IMR-90 (cell line): ENCODE data around the gene CCNC. TPM values are rescaled to one million over a fixed set of nuclear protein-coding genes. Genes with fewer than 3 reads are reported as not detected.

Source experiments
- ATAC-seq: fragments of 200-7000 bp; cut with Tn5 transposase; 2 replicates; pipeline ENCODE4 v1.9.1; 2020; ENCODE audit warnings: low read depth, mild to moderate bottlenecking, moderate library complexity
- BruUV-seq: library from RNA; stranded (reverse); fragments of 400-500 nt; replicated peaks from 2 replicates; lab custom pipeline; 2021; lab: Mats Ljungman, UMichigan
- CTCF ChIA-PET: fragments of 300-600 bp; formaldehyde crosslinking; extraction: SDS; loops from one replicate; lab custom pipeline; 2021; ENCODE audit warnings: antibody characterized with exemption; lab: Yijun Ruan, JAX
- POLR2A ChIA-PET: fragments of 300-600 bp; sonication (Branson Sonifier 250); formaldehyde crosslinking; loops from one replicate; lab custom pipeline; 2022; ENCODE audit warnings: antibody characterized with exemption; ENCODE audit not compliant: unreplicated experiment; lab: Charles Lee
- DNase-seq: peaks from one replicate; pipeline ENCODE4 v3.0.0; 2013
- H2AFZ ChIP-seq: replicated peaks from 2 replicates; pipeline ENCODE3; 2013; ENCODE audit warnings: low read length, mild to moderate bottlenecking; ENCODE audit not compliant: poor library complexity
- H2AK5ac ChIP-seq: 2 replicates; pipeline ENCODE4 v1.6.1; 2013; ENCODE audit warnings: low read depth, low read length, inconsistent platforms
- H2AK9ac ChIP-seq: replicated peaks from 2 replicates; pipeline ENCODE3; 2013; ENCODE audit warnings: mild to moderate bottlenecking, low read depth, low read length, moderate library complexity; ENCODE audit not compliant: poor library complexity
- H2BK120ac ChIP-seq: 2 replicates; pipeline ENCODE4 v1.6.1; 2013; ENCODE audit warnings: low read depth, low read length, inconsistent platforms
- H2BK15ac ChIP-seq: 3 replicates; pipeline ENCODE4 v1.6.1; 2013; ENCODE audit warnings: low read depth, low read length, inconsistent platforms
- H2BK20ac ChIP-seq: 2 replicates; pipeline ENCODE4 v1.6.1; 2013; ENCODE audit warnings: low read depth, mild to moderate bottlenecking, inconsistent platforms, low read length, moderate library complexity
- H2BK5ac ChIP-seq: 2 replicates; pipeline ENCODE4 v1.6.1; 2013; ENCODE audit warnings: mild to moderate bottlenecking, low read depth, low read length, inconsistent platforms; ENCODE audit not compliant: poor library complexity, severe bottlenecking
- H3K14ac ChIP-seq: replicated peaks from 2 replicates; pipeline ENCODE4 v1.6.1; 2013; ENCODE audit warnings: low read depth, low read length, inconsistent platforms
- H3K18ac ChIP-seq: 2 replicates; pipeline ENCODE4 v1.6.1; 2013; ENCODE audit warnings: low read depth, low read length, control low read depth
- H3K23ac ChIP-seq: 2 replicates; pipeline ENCODE4 v1.6.1; 2013; ENCODE audit warnings: low read depth, low read length, inconsistent platforms
- H3K27ac ChIP-seq: 2 replicates; pipeline ENCODE4 v1.5.1; 2013; ENCODE audit warnings: mild to moderate bottlenecking, control low read depth, low read length; ENCODE audit not compliant: insufficient read depth
- H3K27me3 ChIP-seq: 2 replicates; pipeline ENCODE4 v1.6.1; 2013; ENCODE audit warnings: low read length; ENCODE audit not compliant: control insufficient read depth, insufficient read depth
- H3K36me3 ChIP-seq: 2 replicates; pipeline ENCODE4 v1.6.1; 2013; ENCODE audit warnings: low read length, mixed read lengths; ENCODE audit not compliant: control insufficient read depth, insufficient read depth
- H3K4ac ChIP-seq: 2 replicates; pipeline ENCODE4 v1.6.1; 2013; ENCODE audit warnings: low read depth, low read length, inconsistent platforms
- H3K4me1 ChIP-seq: 2 replicates; pipeline ENCODE4 v1.6.1; 2013; ENCODE audit warnings: low read length, mixed read lengths; ENCODE audit not compliant: control insufficient read depth, insufficient read depth
- H3K4me2 ChIP-seq: 2 replicates; pipeline ENCODE4 v1.6.1; 2013; ENCODE audit warnings: low read depth, mild to moderate bottlenecking, control low read depth, low read length, moderate library complexity
- H3K4me3 ChIP-seq: 2 replicates; pipeline ENCODE4 v1.5.1; 2013; ENCODE audit warnings: low read depth, mild to moderate bottlenecking, control low read depth, low read length, moderate library complexity; ENCODE audit not compliant: insufficient read depth
- H3K56ac ChIP-seq: 2 replicates; pipeline ENCODE4 v1.6.1; 2013; ENCODE audit warnings: low read length, inconsistent platforms; ENCODE audit not compliant: insufficient read depth; ENCODE audit errors: extremely low read depth
- H3K79me1 ChIP-seq, 2 experiments: 2 replicates each; pipeline ENCODE4 v1.6.1; 2013; ENCODE audit warnings: low read length in 2 of 2, inconsistent platforms in 1 of 2, low read depth in 1 of 2
- H3K9ac ChIP-seq: 2 replicates; pipeline ENCODE4 v1.6.1; 2013; ENCODE audit warnings: low read depth, low read length, control low read depth
- H3K9me1 ChIP-seq: 2 replicates; pipeline ENCODE4 v1.6.1; 2013; ENCODE audit warnings: low read length, inconsistent platforms; ENCODE audit not compliant: insufficient read depth
- H3K9me3 ChIP-seq: 2 replicates; pipeline ENCODE4 v1.6.1; 2013; ENCODE audit warnings: low read length; ENCODE audit not compliant: control insufficient read depth, insufficient read depth
- H4K20me1 ChIP-seq: 2 replicates; pipeline ENCODE4 v1.6.1; 2013; ENCODE audit warnings: low read length, inconsistent platforms; ENCODE audit not compliant: insufficient read depth
- H4K5ac ChIP-seq: 2 replicates; pipeline ENCODE4 v1.6.1; 2013; ENCODE audit warnings: mild to moderate bottlenecking, low read depth, low read length, control low read depth
- H4K8ac ChIP-seq, 2 experiments: 2 replicates each; pipeline ENCODE4 v1.6.1; 2013; ENCODE audit warnings: low read depth in 2 of 2, low read length in 2 of 2, control low read depth in 1 of 2, inconsistent platforms in 1 of 2
- H4K91ac ChIP-seq: 2 replicates; pipeline ENCODE4 v1.6.1; 2013; ENCODE audit warnings: low read depth, low read length, inconsistent platforms; ENCODE audit not compliant: insufficient read depth
- BHLHE40 ChIP-seq: fragments of 150-350 bp; IDR thresholded peaks from 2 replicates; pipeline ENCODE4 v1.6.1; 2016; ENCODE audit warnings: mild to moderate bottlenecking, low read depth, low read length
- CEBPB ChIP-seq: IDR thresholded peaks from 2 replicates; pipeline ENCODE4 v1.6.1; 2012; ENCODE audit warnings: low read depth, low read length, improper control_type of control experiment
- CHD1 ChIP-seq: IDR thresholded peaks from 2 replicates; pipeline ENCODE4 v1.6.1; 2012; ENCODE audit warnings: low read depth, low read length, improper control_type of control experiment
- MAFK ChIP-seq: IDR thresholded peaks from 2 replicates; pipeline ENCODE4 v1.6.1; 2012; ENCODE audit warnings: low read depth, low read length, improper control_type of control experiment
- MXI1 ChIP-seq: IDR thresholded peaks from 2 replicates; pipeline ENCODE4 v1.6.1; 2012; ENCODE audit warnings: low read depth, mild to moderate bottlenecking, low read length, moderate library complexity, borderline replicate concordance
- RAD21 ChIP-seq: IDR thresholded peaks from 2 replicates; pipeline ENCODE4 v1.6.1; 2012; ENCODE audit warnings: low read length, improper control_type of control experiment
- RCOR1 ChIP-seq: IDR thresholded peaks from 2 replicates; pipeline ENCODE4 v1.6.1; 2012; ENCODE audit warnings: mild to moderate bottlenecking, low read length, improper control_type of control experiment; ENCODE audit not compliant: insufficient replicate concordance
- RFX5 ChIP-seq: IDR thresholded peaks from 2 replicates; pipeline ENCODE4 v1.8.0; 2012; ENCODE audit warnings: low read depth, mild to moderate bottlenecking, low read length, moderate library complexity
- SMC3 ChIP-seq: fragments of 150-350 bp; IDR thresholded peaks from 2 replicates; pipeline ENCODE4 v1.6.1; 2016; ENCODE audit warnings: low read depth, mild to moderate bottlenecking, antibody characterized with exemption, low read length, moderate library complexity
- WGBS, 2 experiments: methylation state at CpG; one replicate each; pipeline versions ENCODE4 v1.1.5 to v1.1.7; 2013; ENCODE audit warnings: missing lambda C conversion rate in 2 of 2; ENCODE audit not compliant: insufficient read length in 1 of 2; ENCODE audit errors: extremely low coverage in 2 of 2; 5-methylcytosine and 5-hydroxymethylcytosine counted together
- dilution Hi-C: fragments of 300-500 bp; cut with HindIII; formaldehyde crosslinking; loops from one replicate; pipeline ENCODE4 v1.14.3; 2018; ENCODE audit warnings: low sequenced_read_pairs; ENCODE audit not compliant: unreplicated experiment
- in situ Hi-C: fragments of 300-500 bp; cut with MboI; formaldehyde crosslinking; loops from 3 replicates; pipeline ENCODE4 v1.14.3; 2019; ENCODE audit warnings: low sequenced_read_pairs, inconsistent platforms, mixed read lengths
- intact Hi-C: fragments of 100-400 bp; cut with micrococcal nuclease; formaldehyde crosslinking; loops from 2 replicates; pipeline ENCODE4 v1.10.0; 2022
- polyA plus RNA-seq, 3 experiments: library from polyadenylated mRNA; depleted of rRNA; stranded (reverse); fragments of >200 nt; gene quantifications; 2 replicates each; pipeline ENCODE4 v1.2.3, GENCODE V29; 2012; ENCODE audit warnings: low replicate concordance in 1 of 3
- total RNA-seq: library from RNA; depleted of rRNA; stranded (reverse); fragments of >200 nt; gene quantifications from 2 replicates; pipeline ENCODE4 v1.2.3, GENCODE V29; 2012
- TF ChIP-seq, protein P1 (sequence below): conservative IDR thresholded peaks from 2 replicates; pipeline ENCODE4 v1.5.1; 2012; ENCODE audit warnings: mild to moderate bottlenecking, low read depth, low read length, improper control_type of control experiment
- TF ChIP-seq, protein P2 (sequence below): fragments of 150-350 bp; IDR thresholded peaks from 2 replicates; pipeline ENCODE4 v1.6.1; 2017; ENCODE audit warnings: mild to moderate bottlenecking, antibody characterized with exemption, low read length, low read depth

The CCNC gene
- total and polyA plus RNA-seq, 2 of the 4 experiments (the other 2 are of a cell fraction), result 30.1 to 95.7 TPM

DNA sequence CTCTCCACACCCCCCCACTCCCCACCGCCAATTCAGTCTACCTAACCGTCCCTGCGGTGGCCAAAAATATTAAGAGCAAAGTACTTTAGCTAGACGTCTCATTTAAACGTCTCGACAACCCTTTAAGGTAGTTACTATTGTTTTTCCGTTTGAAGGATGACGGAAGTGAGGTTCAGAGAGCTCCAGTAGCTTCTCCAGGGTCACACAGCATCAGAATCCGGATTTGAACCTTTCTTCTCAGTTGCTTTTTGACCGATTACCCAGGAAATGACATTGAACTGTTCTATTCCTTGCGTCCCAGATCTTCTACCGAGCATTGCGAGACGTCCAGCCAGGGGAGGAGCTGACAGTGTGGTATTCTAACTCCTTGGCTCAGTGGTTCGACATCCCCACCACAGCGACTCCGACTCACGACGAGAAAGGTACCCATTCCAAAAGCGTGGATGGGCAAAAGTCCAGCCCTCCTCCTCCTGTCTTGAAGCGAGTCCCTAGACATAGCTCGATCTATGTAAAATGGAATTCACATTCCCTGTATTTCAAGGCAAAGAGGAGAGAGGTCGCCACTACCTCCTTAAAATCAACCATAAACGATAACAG is 40.5 kb upstream of the CCNC start:
- ChIA-PET POLR2A (no interaction called here), CTCF (interaction anchor here (0.5 kb wide), 1 partner anchor 37 kb away, joined by 3 read pairs; no protein-coding TSS in a partner anchor)
- Histone ChIP-seq H3K4me1 (no peaks in the 10 kb centered on the region), H2BK120ac (no peak overlapping the region), H3K56ac (no peak overlapping the region), H3K4me2 (no peak overlapping the region), H4K8ac (no peak overlapping the region), H3K9me1 (peaks cover 3% of the 10 kb centered on the region), H2BK20ac (no peak overlapping the region), H2AFZ (no peak overlapping the region), H3K9me3 (peaks cover 17% of the 10 kb centered on the region), H3K4me3 (no peak overlapping the region), H3K18ac (no peak overlapping the region), H4K91ac (no peak overlapping the region), H3K79me1 (no peaks in the 10 kb centered on the region), H2AK5ac (no peak overlapping the region), H3K4ac (no peak overlapping the region), H3K23ac (0 out of 2 replicates have a peak overlapping the region, but pooled peaks have one; percentile 49), H2BK15ac (no peak overlapping the region), H3K14ac (no peak overlapping the region), H4K20me1 (no peaks in the 10 kb centered on the region), H2BK5ac (no peak overlapping the region), H4K5ac (no peak overlapping the region), H3K27ac (no peak overlapping the region), H3K9ac (no peak overlapping the region), H3K36me3 (no peaks in the 10 kb centered on the region), H2AK9ac (no peak overlapping the region), H3K27me3 (peaks cover 93% of the 10 kb centered on the region)
- 8% methylated on average over 8 of the region's 24 CpGs; no CpG with 5 or more reads in 1 of the 2 experiments for WGBS, 2 experiments
- ATAC-seq (no peak), DNase-seq (no peak)
- TF ChIP-seq, protein P1, sequence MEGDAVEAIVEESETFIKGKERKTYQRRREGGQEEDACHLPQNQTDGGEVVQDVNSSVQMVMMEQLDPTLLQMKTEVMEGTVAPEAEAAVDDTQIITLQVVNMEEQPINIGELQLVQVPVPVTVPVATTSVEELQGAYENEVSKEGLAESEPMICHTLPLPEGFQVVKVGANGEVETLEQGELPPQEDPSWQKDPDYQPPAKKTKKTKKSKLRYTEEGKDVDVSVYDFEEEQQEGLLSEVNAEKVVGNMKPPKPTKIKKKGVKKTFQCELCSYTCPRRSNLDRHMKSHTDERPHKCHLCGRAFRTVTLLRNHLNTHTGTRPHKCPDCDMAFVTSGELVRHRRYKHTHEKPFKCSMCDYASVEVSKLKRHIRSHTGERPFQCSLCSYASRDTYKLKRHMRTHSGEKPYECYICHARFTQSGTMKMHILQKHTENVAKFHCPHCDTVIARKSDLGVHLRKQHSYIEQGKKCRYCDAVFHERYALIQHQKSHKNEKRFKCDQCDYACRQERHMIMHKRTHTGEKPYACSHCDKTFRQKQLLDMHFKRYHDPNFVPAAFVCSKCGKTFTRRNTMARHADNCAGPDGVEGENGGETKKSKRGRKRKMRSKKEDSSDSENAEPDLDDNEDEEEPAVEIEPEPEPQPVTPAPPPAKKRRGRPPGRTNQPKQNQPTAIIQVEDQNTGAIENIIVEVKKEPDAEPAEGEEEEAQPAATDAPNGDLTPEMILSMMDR, result no peak
- TF ChIP-seq MXI1 (no peak), SMC3 (no peak), MAFK (no peak), RFX5 (no peak), CEBPB (no peak), CHD1 (no peak), RCOR1 (no peak), BHLHE40 (no peak), RAD21 (no peak)
- TF ChIP-seq, protein P2, sequence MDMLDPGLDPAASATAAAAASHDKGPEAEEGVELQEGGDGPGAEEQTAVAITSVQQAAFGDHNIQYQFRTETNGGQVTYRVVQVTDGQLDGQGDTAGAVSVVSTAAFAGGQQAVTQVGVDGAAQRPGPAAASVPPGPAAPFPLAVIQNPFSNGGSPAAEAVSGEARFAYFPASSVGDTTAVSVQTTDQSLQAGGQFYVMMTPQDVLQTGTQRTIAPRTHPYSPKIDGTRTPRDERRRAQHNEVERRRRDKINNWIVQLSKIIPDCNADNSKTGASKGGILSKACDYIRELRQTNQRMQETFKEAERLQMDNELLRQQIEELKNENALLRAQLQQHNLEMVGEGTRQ, result no peak
- in situ Hi-C loops, result no loop called here
- intact Hi-C loops, result no loop called here
- dilution Hi-C loops, result no loop called here
- BruUV-seq, result no TSS peak
